PC-9 (cell line): ENCODE measurements around the gene P2RX5.

Experiments used
- EZH2 ChIP-seq: fragments of 200-600 bp; sonication (generic); IDR thresholded peaks from 2 replicates; pipeline ENCODE4 v1.8.0; 2017; ENCODE audit warnings: antibody characterized with exemption, low read depth
- TF ChIP-seq, protein P1 (sequence below): fragments of 200-600 bp; sonication (generic); conservative IDR thresholded peaks from 2 replicates; pipeline ENCODE4 v1.6.1; 2017; ENCODE audit warnings: mixed run types, antibody characterized with exemption, mild to moderate bottlenecking, moderate library complexity

- TF ChIP-seq, protein P1, sequence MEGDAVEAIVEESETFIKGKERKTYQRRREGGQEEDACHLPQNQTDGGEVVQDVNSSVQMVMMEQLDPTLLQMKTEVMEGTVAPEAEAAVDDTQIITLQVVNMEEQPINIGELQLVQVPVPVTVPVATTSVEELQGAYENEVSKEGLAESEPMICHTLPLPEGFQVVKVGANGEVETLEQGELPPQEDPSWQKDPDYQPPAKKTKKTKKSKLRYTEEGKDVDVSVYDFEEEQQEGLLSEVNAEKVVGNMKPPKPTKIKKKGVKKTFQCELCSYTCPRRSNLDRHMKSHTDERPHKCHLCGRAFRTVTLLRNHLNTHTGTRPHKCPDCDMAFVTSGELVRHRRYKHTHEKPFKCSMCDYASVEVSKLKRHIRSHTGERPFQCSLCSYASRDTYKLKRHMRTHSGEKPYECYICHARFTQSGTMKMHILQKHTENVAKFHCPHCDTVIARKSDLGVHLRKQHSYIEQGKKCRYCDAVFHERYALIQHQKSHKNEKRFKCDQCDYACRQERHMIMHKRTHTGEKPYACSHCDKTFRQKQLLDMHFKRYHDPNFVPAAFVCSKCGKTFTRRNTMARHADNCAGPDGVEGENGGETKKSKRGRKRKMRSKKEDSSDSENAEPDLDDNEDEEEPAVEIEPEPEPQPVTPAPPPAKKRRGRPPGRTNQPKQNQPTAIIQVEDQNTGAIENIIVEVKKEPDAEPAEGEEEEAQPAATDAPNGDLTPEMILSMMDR, result no peak
- no peak for TF ChIP-seq EZH2
Measured at GRCh38 chr17:3656353-3656752, 39.6 kb downstream of the P2RX5 start.
